GDM1 (cell line): ENCODE measurements around the gene SNAP47.
"Not testable (repeated sequence)": the region's sequence is repeated elsewhere in the genome, so short reads cannot be mapped to it uniquely, and the experiment has no call there.

Source experiments
- DNase-seq: peaks from one replicate; lab custom pipeline; 2025; lab: John Stamatoyannopoulos, UW

The SNAP47 gene, protein sequence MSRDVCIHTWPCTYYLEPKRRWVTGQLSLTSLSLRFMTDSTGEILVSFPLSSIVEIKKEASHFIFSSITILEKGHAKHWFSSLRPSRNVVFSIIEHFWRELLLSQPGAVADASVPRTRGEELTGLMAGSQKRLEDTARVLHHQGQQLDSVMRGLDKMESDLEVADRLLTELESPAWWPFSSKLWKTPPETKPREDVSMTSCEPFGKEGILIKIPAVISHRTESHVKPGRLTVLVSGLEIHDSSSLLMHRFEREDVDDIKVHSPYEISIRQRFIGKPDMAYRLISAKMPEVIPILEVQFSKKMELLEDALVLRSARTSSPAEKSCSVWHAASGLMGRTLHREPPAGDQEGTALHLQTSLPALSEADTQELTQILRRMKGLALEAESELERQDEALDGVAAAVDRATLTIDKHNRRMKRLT

DNA sequence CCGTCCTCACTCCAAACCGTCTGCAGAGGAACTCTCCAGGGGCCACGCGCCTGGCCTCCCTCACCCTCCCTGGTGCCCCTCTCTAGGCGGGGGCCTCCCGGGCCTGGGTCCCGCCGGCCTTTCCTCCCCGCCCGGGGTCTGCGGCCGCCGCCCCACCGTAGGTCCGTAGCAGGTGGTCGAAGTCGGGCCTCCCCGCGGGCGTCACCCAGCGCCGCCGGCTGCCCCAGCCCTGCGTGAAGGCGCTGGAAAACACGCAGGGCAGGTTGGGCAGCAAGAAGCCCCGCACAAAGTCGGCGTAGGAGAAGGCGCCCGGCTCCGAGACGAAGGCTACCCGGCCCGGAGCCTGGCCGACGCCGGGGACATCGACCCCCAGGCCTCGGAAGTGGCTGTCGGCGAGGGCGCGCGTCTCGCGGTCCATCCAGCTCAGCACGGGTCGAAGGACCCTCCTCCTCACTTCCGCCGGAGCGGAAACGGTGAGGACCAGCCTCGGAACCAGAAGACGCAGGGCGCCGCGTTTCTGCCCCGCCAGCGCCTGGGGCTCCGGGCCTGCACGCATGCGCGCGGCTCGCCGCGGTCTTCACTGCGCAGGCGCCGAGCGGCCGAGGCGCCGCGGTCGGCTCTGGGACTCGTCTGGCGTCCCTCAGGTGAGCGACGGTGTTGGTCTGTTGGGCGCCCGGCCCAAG lies at the start of gene SNAP47, which contains the start of gene JMJD4:
SNAP47 (plus strand) TSS at position 580 of the 683 bp plus-strand sequence. CDS start 12,302 bp downstream, outside the sequence.
JMJD4 (minus strand) TSS at position 447 of the 683 bp plus-strand sequence; CDS start at position 418, 29 bp downstream.
- peak; percentile 89 for DNase-seq

DNA sequence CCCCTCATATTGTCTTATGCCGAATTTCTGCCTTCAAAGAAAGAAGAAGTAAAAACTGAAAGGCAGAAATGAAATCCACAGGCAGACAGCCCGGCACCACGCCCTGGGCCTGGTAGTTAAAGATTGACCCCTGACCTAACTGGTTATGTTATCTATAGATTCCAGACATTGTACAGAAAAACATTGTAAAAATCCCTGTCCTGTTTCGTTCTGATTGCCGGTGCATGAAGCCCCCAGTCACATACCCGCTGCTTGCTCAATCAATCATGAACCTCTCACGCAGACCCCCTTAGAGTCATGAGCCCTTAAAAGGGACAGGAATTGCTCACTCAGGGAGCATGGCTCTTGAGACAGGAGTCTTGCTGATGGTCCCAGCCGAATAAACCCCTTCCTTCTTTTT lies 49.4 kb upstream of the SNAP47 start:
- no peak for DNase-seq

DNA sequence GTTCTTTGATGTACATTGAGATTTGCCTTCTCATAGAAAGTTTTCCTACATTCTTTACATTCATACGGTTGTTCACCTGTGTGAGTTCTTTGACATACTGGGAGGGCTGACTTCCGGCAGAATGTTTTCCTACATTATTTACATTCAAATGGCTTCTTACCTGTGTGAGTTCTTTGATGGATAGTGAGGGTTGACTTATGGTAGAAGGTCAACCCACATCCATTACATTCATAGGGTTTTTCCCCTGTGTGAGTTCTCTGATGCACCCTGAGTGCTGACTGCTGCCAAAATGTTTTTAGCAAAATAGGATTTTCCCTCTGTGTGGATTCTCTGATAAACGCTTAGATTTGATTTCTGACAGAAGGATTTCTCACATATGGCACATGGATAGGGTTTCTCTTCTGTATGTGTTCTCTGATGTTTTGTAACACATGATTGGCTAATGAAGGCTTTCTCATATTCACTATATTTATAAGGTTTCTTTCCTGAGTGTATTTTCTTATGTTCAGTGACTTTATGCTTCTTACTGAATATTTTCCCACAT lies 37.8 kb upstream of the SNAP47 start:
- no peak for DNase-seq

DNA sequence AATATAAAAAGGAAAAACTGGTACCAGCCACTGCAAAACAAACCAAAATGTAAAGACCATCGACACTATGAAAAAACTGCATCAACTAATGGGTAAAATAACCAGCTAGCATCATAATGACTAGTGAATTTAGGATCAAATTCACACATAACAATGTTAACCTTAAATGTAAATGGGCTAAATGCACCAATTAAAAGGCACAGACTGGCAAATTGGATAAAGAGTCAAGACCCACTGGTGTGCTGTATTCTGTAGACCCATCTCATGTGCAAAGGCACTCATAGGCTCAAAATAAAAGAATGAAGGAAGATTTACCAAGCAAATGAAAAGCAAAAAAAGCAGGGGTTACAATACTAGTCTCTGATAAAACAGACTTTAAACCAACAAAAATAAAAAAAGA lies 33.6 kb upstream of the SNAP47 start:
- not testable (repeated sequence) for DNase-seq

DNA sequence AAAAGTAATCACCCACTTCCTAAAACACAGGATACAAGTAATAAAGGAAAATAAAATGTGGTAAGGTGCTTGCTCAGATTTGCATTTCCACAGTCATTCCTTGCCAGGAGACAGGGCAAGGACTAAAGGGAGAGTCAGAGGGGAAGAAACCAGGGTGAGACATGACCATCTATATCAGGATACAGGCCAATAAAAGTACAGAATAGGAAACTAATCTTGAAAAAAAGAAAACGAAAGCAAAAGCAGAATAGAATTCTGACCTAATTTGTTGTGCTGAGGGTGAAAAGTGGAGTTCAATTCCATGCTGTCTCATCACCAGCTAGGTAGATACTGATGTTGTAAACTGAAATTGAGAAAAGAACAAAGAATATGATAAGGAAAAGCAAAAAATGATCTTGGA lies 27.4 kb upstream of the SNAP47 start:
- DNase-seq = no peak

DNA sequence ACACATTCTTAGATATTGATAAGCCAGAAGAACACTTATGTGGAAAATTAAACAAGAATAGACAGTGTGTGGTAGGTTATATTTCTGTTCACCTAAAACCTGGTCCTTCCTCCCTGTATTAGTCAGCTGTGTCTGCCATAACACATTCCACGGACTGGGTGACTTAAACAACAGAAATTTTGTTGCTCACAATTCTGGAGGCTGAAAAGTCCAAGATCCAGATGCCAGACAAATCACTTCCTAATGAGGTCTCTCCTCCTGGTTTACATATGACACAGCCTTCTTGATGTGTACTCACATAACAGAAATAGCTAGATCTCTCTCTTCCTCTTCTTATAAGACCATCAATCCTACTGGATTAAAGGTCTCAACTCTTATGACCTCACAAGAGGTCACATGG lies 25.8 kb upstream of the SNAP47 start:
- DNase-seq = no peak

DNA sequence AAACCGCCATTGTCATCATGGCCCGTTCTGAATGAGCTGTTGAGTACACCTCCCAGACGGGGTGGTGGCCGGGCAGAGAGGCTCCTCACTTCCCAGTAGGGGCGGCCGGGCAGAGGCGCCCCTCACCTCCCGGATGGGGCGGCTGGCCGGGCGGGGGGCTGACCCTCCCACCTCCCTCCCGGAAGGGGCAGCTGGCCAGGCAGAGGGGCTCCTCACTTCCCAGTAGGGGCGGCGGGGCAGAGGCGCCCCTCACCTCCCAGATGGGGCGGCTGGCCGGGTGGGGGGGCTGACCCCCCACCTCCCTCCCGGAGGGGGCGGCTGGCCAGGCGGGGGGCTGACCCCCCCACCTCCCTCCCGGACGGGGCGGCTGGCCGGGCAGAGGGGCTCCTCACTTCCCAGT lies 24.8 kb upstream of the SNAP47 start:
- DNase-seq = not testable (repeated sequence)

DNA sequence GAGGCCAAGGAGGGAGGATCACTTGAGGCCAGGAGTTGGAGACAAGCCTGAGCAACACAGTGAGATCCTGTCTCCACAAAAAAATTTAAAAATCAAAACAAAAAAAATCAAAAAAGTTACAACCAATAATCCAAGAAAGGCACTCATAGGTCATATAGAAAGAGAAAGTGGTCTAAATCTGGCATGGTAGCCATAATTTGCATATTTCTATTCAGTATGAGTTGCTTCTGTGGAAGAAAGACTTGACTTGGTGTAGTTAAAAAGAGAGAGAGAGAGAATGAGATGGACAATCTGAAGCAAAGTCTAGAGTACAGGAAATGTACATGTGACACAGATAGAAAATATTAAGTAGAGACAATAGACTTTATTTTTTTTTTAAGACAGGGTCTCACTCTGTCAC lies 22.6 kb upstream of the SNAP47 start:
- no peak for DNase-seq

DNA sequence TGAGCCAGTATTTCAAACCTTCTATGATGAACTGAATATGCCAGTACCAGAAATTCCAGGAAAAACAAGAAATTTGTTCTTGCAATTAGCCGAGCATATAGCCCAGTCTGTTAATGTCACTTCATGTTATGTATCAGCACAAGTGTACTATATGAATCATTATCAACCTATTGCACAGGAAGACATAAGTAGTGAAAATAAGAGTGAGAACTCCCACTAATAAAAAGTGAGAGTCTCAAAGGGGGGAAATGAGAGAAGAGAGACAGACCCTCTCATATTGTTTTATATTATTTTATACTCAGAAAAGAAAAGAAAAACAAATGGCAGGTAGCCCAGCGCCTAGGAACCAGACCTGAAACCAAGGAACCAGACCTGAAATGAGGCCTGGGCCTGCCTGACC lies 16.3 kb upstream of the SNAP47 start:
- no peak for DNase-seq

DNA sequence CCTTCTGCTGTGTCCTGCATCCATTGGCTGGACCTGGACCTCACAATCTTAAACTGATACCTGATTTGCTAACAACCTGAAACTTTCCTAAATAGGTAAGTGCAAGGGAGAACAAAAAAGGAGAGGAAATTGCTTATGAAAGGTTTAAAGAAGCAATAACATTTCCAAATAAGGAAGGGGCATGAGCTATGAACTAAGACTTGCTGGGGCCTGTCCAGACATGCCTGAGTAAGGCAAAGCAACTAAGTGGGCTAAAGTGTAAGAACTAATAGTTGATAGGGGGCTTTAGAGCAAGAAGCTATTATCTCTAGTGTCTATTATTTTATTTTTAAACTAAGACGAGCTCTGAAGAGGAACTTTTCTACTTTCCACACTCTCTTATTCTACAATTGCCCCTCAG lies 11.8 kb upstream of the SNAP47 start:
- DNase-seq = no peak

DNA sequence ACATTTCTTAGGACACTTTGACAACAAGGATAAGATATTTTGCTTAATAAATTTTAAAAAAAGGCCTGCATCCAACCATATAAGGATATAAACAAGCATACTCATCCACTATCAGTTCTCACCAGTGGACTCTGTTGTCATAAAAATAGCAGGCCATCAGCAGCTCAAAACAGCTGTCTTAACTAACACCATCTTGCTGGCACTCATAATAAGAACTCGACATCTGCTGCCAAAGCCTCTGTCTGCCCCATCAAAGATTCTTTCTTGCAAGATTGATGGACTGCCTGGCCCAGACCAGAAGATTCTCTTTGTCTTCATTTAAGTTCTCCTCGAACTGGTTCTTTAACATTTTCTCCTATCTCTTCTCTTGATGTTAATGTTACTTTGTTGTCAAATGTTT lies 10.2 kb upstream of the SNAP47 start:
- no peak for DNase-seq

DNA sequence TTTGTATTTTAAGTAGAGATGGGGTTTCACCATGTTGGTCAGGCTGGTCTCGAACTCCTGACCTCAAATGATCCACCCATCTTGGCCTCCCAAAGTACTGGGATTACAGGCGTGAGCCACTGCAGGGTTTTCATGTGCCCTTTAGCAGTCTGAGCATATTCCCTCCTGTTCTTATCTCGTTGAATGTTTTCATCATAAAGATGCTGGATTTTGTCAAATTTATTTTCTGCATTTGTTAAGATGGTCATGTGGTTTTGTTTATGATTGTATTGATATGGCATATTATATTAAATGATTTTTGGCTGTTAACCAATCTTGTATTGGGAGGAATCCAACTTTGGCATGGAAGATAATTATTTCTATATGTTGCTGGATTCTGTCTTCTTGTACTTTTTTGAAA lies 8.9 kb upstream of the SNAP47 start:
- no peak for DNase-seq

DNA sequence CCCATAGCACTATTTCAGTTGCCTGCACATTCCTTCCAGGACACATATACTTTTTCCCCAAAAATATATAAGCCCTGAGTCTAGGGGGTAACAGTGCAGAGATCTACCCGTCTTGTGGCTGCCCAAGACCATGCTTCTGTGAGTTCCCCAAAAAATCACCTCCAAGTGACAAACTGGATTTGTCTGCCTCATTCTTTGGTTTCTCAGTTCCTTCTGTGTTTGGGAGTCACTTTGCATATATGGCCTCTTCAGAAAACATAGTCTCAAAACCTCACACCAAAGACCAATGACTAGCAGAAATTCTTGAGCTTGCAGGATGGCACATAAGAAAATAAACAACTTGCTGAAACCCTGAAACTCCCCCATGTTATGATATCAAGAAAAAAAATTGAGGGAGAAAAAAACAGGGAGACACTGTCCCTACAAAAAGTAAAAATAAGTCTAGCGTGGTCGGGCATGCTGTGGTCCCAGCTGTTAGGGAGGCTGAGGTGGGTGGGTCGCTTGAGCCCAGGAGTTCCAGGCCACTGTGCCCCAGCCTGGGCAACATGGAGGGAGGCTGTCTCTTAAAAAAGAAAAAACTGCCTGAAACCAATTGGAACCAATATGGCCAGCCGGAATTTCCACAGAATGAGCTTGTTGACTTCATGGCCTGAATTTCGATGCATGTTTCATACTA lies 8.2 kb upstream of the SNAP47 start:
- no peak for DNase-seq

DNA sequence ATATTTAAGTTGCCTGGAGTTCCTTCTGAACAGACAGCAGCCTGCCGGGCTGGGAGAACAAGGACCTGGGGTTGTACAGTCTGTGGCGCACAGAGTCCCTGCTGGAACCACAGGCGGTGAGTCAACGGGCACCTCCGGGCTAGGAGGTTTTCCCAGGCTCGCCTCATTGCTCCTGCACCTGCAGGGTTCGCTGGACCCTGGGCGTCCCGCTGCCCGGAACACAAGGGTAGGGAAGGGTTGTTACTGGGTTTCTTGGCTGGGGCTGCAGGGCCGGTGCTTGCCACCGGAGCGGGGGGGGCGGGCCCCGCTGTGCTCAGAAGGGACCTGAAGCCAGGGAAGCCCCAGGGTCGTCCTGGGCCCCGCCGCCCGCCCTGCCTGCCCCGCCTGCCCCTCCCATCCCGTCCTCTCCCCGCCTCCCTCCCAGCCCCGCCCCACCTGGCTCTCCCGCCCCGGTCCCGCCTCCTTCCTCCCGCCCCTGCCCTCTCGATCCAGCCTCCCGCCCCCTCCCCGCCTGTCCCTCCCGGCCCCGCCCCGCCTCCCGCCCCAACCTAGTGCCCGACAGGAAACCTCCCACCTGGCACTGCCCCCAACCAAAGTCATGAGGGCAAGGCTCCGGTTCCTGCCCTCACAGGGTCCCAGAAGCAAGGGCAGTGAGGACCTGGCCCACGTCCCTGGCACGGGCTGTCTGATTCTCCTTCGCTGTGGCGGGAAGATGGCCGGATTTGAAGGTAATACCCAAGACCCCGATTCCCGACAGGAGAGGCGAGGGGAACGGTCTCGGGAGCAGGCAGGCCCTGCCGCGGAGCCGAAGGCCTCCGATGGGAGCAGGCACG lies 7.0 kb upstream of the SNAP47 start:
- DNase-seq = peak; percentile 22

DNA sequence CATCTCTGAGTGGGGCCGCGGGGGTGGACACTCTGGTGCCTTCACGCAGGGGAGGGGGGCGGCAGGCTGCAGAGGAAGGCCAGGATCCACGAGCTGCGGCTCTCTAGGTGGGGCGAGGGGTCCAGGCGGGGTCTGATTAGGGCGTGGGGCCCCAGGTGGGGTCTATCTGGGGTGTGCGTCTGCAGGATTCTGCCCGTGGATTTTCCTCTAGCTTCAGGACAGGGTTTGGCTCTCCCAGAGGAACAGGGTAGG lies 6.4 kb upstream of the SNAP47 start:
- no peak for DNase-seq

DNA sequence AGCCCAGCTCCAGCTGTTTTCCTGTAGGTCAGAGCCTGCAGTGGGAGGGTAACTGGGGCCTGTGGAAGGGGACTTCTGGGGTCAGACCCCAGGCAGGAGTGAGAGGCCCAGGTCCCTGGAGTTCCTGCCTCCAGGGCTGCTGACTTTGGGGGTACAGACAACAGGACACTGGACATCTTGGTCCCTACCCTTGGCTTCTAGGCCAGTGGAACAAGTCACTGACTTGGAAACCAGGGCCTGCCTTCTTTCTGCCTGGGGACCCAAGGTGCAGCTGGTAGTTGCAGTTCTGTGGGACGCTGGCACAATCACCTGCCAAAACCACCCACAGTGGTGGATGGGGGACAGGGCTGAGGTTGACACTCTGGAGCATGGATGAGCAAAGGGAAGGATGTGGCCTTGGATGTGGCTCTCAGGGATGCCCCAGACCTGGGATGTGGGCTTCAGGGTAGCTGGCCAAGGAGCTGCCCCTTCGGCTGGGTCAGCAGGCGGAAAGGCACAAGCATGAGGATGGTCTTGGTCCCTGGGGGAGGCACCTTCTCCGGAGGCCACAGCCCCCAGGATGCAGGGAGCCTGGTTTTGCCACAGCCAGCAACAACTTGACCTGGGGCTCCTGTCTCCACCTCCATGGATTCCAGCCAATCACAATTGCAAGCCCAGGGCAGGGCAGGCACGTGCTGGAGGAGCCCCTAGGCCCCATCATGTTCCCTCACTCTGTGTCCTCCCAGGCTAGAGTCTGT lies 5.9 kb upstream of the SNAP47 start:
- no peak for DNase-seq

DNA sequence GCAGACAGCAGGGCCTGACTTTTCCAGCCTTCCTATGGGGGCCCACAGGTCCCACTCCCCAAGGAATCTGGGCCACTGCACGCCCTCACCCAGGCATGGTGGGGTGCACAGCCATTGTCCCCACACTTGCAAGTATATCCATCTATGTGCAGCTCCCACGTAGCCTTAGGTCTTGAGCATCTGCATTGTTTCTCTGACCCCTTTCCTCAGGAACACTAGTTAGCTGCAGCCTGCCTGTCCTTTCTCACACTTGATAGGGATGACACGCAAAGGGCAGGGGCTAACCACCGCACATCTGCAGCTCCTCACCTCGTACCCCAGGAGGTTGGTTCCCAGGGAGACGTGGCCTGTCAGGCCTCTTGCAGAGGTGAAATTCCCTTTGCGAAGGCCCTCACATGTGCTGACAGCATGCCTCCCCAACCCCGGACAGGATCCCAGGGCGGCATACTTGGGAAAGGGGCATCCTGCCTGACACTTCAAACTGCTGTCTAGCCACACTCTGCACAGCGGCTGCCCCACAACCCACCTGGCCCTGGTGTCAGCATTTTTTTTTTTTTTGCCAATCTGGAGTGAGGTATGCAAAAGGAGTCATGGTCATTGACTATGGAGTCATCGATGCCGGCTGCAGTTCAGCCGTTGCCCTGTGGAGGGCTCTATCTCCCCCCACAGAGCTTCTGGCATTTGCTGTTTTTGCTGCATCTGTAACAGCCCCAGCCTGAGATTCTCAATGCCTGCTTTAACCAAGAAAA lies 5.2 kb upstream of the SNAP47 start:
- DNase-seq = peak; percentile 22

DNA sequence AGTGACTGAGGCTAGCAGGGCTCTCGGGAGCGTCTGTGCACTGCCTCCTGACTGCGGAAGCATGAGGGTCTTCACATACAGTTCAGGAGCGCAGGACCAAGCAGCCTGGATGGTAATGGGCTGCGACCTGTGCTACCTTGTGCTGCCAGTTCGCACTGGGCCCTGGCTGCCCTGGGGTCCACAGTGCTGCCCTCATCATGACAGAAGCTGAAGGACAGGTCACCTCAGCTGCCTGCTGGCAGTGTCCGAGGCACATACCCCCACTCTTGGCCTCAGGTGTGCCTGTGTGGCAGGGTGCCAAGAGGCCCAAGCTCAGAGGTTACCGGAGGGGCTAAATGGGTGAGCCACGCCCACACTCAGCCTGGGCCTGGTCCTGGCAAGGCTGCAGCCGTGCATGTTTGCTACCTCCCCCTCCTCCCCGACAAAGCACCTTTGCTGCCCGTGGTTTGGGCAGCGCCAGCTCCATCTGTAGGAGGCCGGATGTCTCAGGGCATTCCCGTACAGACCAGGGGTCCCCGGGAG lies 4.5 kb upstream of the SNAP47 start:
- no peak for DNase-seq

DNA sequence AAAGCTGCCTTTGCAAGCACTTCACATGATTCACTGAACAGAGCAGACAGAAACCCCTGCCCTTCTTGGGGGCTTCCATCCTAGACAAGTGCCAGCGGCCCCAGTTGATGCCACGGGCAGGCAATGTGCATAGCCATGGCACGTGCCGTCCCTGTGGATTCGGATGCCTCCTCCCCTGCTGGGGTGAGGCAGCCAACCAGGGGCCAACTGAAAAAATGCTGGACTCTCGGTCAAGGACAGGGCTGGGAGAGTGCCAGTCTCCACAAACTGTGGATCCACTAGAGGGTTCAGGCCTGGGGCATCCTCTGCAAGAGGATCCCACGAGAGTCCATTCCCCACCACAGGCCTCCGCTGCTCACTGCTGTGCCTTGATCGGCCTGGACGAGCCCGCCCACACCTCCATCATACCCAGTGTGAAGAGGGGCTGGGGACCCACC lies 4.0 kb upstream of the SNAP47 start:
- no peak for DNase-seq
